ENCODE measurements around the gene LRRC59. TPM values are rescaled to one million over a fixed set of nuclear protein-coding genes. Genes with fewer than 3 reads are reported as not detected.
A peak's percentile ranks its signal among the peaks of the same experiment; 100 is the strongest.

LRRC59 gene
- total and polyA plus RNA-seq, 2 donors (not counting 1 experiment from before 2014, with no cell fraction given): 27.7 to 31.2 TPM

DNA sequence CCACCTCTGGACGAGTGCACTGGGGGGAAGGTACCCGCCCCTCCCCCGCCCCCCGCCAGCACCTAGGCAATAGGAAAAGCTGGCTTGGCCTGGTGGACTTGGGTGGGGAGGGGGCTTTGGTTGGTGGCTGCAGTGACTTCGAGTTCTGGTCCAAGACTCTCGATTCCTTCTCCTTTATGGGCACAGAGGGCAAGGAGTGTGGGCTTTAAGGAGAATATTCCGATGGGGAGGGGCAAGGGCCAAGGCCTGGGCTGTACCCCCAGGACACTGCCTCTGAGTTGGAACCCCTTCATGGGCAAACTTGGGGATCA lies 29.1 kb upstream of the LRRC59 start:
- POLR2A ChIA-PET: interaction anchor here (0.6 to 2.2 kb wide), 3 partner anchors 23 to 53 kb away, joined by 3 to 21 read pairs (median 3); partner anchors contain the start of gene LRRC59
- H3K27ac Mint-ChIP-seq: peak overlapping the region; percentile 83
- Histone ChIP-seq H2AFZ (ENCODE audit: insufficient read depth, low read depth, low read length, poor library complexity, severe bottlenecking) (peak overlapping the region; percentile 92), H3K27ac (ENCODE audit: low read length in 2 of 2) (peak overlapping the region; percentile 41 to 46), H3K4me1 (ENCODE audit: control insufficient read depth in 2 of 2, insufficient read depth in 2 of 2, low read length in 2 of 2) (peaks cover 23 to 36% of the 10 kb centered on the region in 2 donors), H3K27me3 (replicated peaks in 1 of 4; ENCODE audit: control extremely low read depth in 1 of 4, control insufficient read depth in 3 of 4, insufficient read depth in 4 of 4, low read length in 3 of 4) (no peaks in the 10 kb centered on the region), H3K4me2 (replicated peaks; ENCODE audit: low read depth, low read length, poor library complexity, severe bottlenecking) (peak overlapping the region; percentile 96), H3K9ac (ENCODE audit: low read length) (peak overlapping the region; percentile 77), H4K20me1 (ENCODE audit: control insufficient read depth, insufficient read depth, low read length, poor library complexity, severe bottlenecking) (no peaks in the 10 kb centered on the region), H3K79me2 (ENCODE audit: control insufficient read depth, insufficient read depth, low read length) (peaks cover 34% of the 10 kb centered on the region), H3K9me3 (ENCODE audit: control extremely low read depth in 1 of 3, control insufficient read depth in 2 of 3, insufficient read depth in 1 of 3, low read length in 2 of 3) (no peaks in the 10 kb centered on the region), H3K4me3 (ENCODE audit: control extremely low read depth in 1 of 5, extremely low read depth in 1 of 5, insufficient read depth in 1 of 5, low read depth in 2 of 5, low read length in 4 of 5) (peak overlapping the region; percentile 1 to 82 (median 70)), H3K36me3 (replicated peaks in 1 of 2; ENCODE audit: control extremely low read depth in 1 of 2, control insufficient read depth in 1 of 2, extremely low read depth in 1 of 2, insufficient read depth in 2 of 2, low read length in 1 of 2) (peaks cover 0 to 4% of the 10 kb centered on the region in 2 experiments)
- peaks cover 49% of the 10 kb centered on the region for H3K4me1 Mint-ChIP-seq
- CTCF ChIA-PET: interaction anchor here (0.6 to 3.2 kb wide), 5 partner anchors 11 to 456 kb away, joined by 3 to 28 read pairs (median 4); partner anchors contain the start of gene LRRC59
- ATAC-seq (ENCODE audit: low read depth) (no peak), DNase-seq (no peak)
- intact Hi-C loops (cut with micrococcal nuclease): loop anchor here (1.0 to 10.0 kb wide), 3 partner anchors 29 to 52 kb away; partner anchors contain the start of genes EME1, LRRC59, MRPL27 and RSAD1
- H3K4me3 Mint-ChIP-seq: peak overlapping the region; percentile 94
- H3K9me3 Mint-ChIP-seq (ENCODE audit: insufficient read depth): no peaks in the 10 kb centered on the region
- H3K27me3 Mint-ChIP-seq: no peaks in the 10 kb centered on the region
- TF ChIP-seq, protein P1, sequence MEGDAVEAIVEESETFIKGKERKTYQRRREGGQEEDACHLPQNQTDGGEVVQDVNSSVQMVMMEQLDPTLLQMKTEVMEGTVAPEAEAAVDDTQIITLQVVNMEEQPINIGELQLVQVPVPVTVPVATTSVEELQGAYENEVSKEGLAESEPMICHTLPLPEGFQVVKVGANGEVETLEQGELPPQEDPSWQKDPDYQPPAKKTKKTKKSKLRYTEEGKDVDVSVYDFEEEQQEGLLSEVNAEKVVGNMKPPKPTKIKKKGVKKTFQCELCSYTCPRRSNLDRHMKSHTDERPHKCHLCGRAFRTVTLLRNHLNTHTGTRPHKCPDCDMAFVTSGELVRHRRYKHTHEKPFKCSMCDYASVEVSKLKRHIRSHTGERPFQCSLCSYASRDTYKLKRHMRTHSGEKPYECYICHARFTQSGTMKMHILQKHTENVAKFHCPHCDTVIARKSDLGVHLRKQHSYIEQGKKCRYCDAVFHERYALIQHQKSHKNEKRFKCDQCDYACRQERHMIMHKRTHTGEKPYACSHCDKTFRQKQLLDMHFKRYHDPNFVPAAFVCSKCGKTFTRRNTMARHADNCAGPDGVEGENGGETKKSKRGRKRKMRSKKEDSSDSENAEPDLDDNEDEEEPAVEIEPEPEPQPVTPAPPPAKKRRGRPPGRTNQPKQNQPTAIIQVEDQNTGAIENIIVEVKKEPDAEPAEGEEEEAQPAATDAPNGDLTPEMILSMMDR (IDR thresholded peaks at IDR 0.05): no peak
- WGBS (ENCODE audit: insufficient coverage): 0% methylated on average over 3 of the region's 7 CpGs

DNA sequence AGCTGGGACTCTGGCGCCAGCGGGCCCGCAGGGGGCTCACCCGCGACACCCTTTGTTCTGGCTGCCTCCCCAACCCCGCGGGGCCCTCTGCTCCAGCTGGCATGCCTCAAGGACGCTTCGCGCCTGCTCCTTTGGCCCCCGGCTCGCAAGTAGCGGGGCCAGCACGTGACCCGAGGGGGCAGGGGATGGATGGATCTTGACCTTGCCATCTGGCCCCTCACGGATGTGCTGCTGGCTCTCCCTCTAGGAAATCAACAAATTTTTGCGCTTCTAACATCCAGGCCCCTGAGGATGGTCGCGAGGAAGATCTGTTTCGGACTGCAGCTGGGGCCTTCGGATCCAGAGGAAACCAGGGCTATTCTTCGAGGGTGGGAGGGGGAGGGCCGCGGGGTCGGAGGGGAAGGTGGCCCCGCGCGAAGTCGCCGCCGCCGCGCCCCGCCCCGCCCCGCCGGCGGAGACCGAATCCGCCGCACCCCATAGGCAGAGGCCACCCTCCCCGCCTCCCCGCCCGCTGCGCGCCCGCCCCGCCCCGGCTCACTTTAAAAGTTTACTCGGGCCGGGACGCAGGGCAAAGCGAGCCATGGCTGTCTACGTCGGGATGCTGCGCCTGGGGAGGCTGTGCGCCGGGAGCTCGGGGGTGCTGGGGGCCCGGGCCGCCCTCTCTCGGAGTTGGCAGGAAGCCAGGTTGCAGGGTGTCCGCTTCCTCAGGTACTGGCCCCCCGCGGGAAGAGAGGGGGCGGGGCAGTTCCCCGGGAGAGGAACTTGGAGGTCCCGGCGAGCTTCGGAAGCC lies 28.6 kb upstream of the LRRC59 start, which contains the start of gene ACSF2:
Gene ACSF2, plus strand, starts transcription at position 537 of the 790 bp plus-strand sequence. Its CDS starts 44 bp downstream, at position 581.
- Histone ChIP-seq H2AFZ (ENCODE audit: insufficient read depth, low read depth, low read length, poor library complexity, severe bottlenecking) (peak within 1 kb of the TSS; percentile 92), H3K4me2 (replicated peaks; ENCODE audit: low read depth, low read length, poor library complexity, severe bottlenecking) (peak within 1 kb of the TSS; percentile 96), H3K9me3 (ENCODE audit: control extremely low read depth in 1 of 3, control insufficient read depth in 2 of 3, insufficient read depth in 1 of 3, low read length in 2 of 3) (no peaks in the 10 kb centered on the region), H3K4me1 (ENCODE audit: control insufficient read depth in 2 of 2, insufficient read depth in 2 of 2, low read length in 2 of 2) (peaks cover 27 to 41% of the 10 kb centered on the region in 2 donors), H3K36me3 (replicated peaks in 1 of 2; ENCODE audit: control extremely low read depth in 1 of 2, control insufficient read depth in 1 of 2, extremely low read depth in 1 of 2, insufficient read depth in 2 of 2, low read length in 1 of 2) (peaks cover 0 to 4% of the 10 kb centered on the region in 2 experiments), H3K79me2 (ENCODE audit: control insufficient read depth, insufficient read depth, low read length) (peaks cover 34% of the 10 kb centered on the region), H3K9ac (ENCODE audit: low read length) (peak within 1 kb of the TSS; percentile 77), H4K20me1 (ENCODE audit: control insufficient read depth, insufficient read depth, low read length, poor library complexity, severe bottlenecking) (no peaks in the 10 kb centered on the region), H3K27me3 (replicated peaks in 1 of 4; ENCODE audit: control extremely low read depth in 1 of 4, control insufficient read depth in 3 of 4, insufficient read depth in 4 of 4, low read length in 3 of 4) (no peaks in the 10 kb centered on the region), H3K4me3 (ENCODE audit: control extremely low read depth in 1 of 5, extremely low read depth in 1 of 5, insufficient read depth in 1 of 5, low read depth in 2 of 5, low read length in 4 of 5) (peak within 1 kb of the TSS; percentile 32 to 82 (median 70)), H3K27ac (ENCODE audit: low read length in 2 of 2) (peak within 1 kb of the TSS; percentile 41 to 46)
- ATAC-seq (ENCODE audit: low read depth): peak; percentile 81
- intact Hi-C loops (cut with micrococcal nuclease): loop anchor here (1.0 to 10.0 kb wide), 3 partner anchors 29 to 52 kb away; partner anchors contain the start of genes EME1, LRRC59, MRPL27 and RSAD1
- H3K4me3 Mint-ChIP-seq: peak within 1 kb of the TSS; percentile 94
- peaks cover 51% of the 10 kb centered on the region for H3K4me1 Mint-ChIP-seq
- TF ChIP-seq, protein P1 (IDR thresholded peaks at IDR 0.05): no peak
- no peak for TF ChIP-seq EZH2 (IDR thresholded peaks at IDR 0.05; ENCODE audit: borderline replicate concordance, insufficient read depth, low read depth, low read length, poor library complexity, severe bottlenecking)
- DNase-seq: peak; percentile 79
- POLR2A ChIA-PET: interaction anchor here (0.6 to 2.2 kb wide), 2 partner anchors 23 to 28 kb away, joined by 3 to 21 read pairs; partner anchors contain the start of gene LRRC59
- H3K9me3 Mint-ChIP-seq (ENCODE audit: insufficient read depth): no peaks in the 10 kb centered on the region
- H3K27ac Mint-ChIP-seq: peak within 1 kb of the TSS; percentile 93
- WGBS (ENCODE audit: insufficient coverage): 2% methylated on average over 63 of the region's 70 CpGs
- no peaks in the 10 kb centered on the region for H3K27me3 Mint-ChIP-seq
- CTCF ChIA-PET: interaction anchor here (1.0 to 3.2 kb wide), 4 partner anchors 28 to 65 kb away, joined by 3 to 28 read pairs (median 4); partner anchors contain the start of gene LRRC59

Measured in B cell (primary cell).